ENCODE data around the gene WNT11. TPM values are rescaled to one million over a fixed set of nuclear protein-coding genes. Genes with fewer than 3 reads are reported as not detected.

WNT11 gene
- total RNA-seq, 5 donors from 2014 or later (not counting 1 experiment from before 2014, with no cell fraction given): 0.47 to 1.3 (median 0.89) TPM; not detected in 1

Other genes starting within 250 kb of the WNT11 start
- gene THAP12, start 174.6 kb upstream of the WNT11 start, total RNA-seq: 10 to 100 TPM; 41.0 to 51.3 (median 49.0) TPM
- 1 to 10 TPM; 4.1 to 8.3 (median 5.9) TPM for gene GVQW3, start 174.8 kb upstream of the WNT11 start, total RNA-seq
- 10 to 100 TPM; 33.4 to 39.0 (median 38.0) TPM for gene EMSY, start 238.5 kb upstream of the WNT11 start, total RNA-seq

Data from T-cell (primary cell).